Measurements from ENCODE around the gene CCDC92.

Gene CCDC92, protein sequence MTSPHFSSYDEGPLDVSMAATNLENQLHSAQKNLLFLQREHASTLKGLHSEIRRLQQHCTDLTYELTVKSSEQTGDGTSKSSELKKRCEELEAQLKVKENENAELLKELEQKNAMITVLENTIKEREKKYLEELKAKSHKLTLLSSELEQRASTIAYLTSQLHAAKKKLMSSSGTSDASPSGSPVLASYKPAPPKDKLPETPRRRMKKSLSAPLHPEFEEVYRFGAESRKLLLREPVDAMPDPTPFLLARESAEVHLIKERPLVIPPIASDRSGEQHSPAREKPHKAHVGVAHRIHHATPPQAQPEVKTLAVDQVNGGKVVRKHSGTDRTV

DNA sequence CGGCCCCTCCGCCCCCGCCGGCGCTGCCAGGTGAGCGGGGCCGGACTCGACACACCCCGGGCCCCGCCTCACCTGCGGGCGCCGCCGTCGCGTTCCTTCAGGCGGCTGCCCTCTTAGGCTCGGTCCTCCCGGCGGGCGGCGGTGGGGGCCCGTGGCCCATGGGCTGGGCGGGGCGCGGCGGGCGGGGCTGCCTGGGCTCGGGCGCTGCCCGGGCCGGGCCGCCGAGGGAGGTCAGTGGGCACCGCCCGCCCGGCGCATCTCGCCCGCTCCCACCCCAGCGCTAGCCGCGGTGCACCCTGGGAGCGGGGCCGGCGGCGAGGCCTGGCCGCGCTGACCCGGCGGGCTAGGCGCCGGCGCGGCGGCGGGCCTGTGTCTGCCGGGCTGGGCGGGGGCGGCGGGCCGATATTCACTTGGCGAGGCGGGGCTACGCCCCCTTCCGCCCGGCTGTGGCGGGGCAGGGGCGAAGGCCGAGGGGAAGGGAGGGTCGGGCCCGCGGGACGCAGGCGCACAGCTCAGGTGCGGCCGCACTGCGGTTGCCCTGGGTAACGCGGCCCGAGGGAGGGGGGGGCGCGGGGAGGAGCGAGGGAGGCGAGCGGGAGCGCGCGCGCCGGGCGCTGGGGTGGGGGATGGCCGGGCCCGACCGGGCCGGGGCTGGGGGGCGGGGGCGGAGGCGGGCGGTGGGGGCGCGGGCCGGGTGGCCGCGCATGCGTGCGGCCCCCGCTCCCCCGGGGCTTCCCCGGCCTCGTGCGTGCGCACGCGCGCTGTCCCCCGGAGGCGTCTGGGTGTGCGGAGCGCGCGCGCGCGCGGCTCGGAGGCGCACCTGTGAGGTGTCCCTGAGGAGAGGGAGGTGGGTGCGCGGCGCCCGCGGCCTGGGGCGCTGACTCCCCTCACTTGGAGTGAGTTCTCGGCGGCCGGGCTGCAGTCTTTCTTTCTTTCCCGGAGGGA lies at the start of gene CCDC92, which contains the start of gene ZNF664:
CCDC92 (minus strand) TSS at position 375 of the 945 bp plus-strand sequence. CDS start 28,526 bp downstream, outside the sequence.
ZNF664 (plus strand) TSS at position 759 of the 945 bp plus-strand sequence. CDS start 38,930 bp downstream, outside the sequence.
- H3K9ac ChIP-seq (ENCODE audit: insufficient read length): peak within 1 kb of the TSS; percentile 86
- no peaks in the 10 kb centered on the region for H3K9me3 ChIP-seq (ENCODE audit: low read depth, low read length)
- H3K4me3 ChIP-seq: peak within 1 kb of the TSS; percentile 91
- no peak for DNase-seq (ENCODE audit: low read depth, low spot score)
- peaks cover 32% of the 10 kb centered on the region for H3K36me3 ChIP-seq (ENCODE audit: insufficient read depth, low read length)
- TF ChIP-seq POLR2AphosphoS5 (IDR thresholded peaks at IDR 0.05; ENCODE audit: borderline replicate concordance, low read depth, low read length): peak; percentile 84
- TF ChIP-seq EZH2 (IDR thresholded peaks at IDR 0.05): no peak
- 0 out of 2 replicates have a peak within 1 kb of the TSS, but pooled peaks have one; percentile 14 for H3K27ac ChIP-seq

DNA sequence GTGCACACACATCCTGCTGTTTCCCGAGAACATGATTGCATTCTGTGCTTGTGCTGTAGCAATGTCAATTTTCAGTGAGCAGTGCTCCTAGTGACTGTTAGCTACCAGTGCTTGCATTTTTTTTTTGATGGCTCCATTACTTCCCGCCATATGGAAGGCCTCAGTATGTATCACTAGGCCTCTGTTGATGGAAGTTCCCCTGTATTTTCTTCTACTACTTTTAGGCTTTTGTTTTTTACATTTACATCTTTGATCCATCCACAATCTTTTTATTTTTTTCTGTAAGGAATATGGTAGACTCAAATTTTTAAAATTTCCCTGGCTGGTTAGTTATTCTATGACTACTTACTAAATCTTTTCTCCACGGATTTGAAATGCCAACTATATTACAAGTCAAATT lies 49.5 kb upstream of the CCDC92 start:
- Histone ChIP-seq H3K9ac (ENCODE audit: insufficient read length) (no peak overlapping the region), H3K36me3 (ENCODE audit: insufficient read depth, low read length) (no peaks in the 10 kb centered on the region), H3K27ac (no peak overlapping the region), H3K9me3 (ENCODE audit: low read depth, low read length) (no peaks in the 10 kb centered on the region; the same call in 1 of the 2 replicates), H3K4me3 (no peak overlapping the region)
- no peak for DNase-seq (ENCODE audit: low read depth, low spot score)
- TF ChIP-seq POLR2AphosphoS5 (IDR thresholded peaks at IDR 0.05; ENCODE audit: borderline replicate concordance, low read depth, low read length) (no peak), EZH2 (IDR thresholded peaks at IDR 0.05) (no peak), FOXP2 (optimal IDR thresholded peaks at IDR 0.05; ENCODE audit: control extremely low read depth, extremely low read length, insufficient read depth) (no peak)

DNA sequence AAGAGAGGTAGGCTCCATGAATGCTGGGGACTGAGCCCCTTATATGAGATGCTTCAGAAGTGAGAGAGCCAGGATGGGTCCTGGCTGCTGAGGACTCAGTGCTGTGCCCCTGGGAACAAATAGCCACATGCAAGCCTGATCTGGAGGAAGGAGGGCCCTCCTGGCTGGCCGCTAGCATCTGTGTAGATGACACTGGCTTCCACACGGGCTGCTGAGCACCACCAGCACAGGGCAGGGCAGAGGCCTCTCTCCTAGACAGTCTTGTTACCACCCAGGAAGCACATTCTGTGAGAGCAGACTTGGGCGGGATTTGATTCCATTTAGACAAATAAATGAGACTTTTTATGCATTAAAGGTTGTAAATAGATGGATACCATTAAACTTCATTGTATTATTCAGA lies 48.4 kb upstream of the CCDC92 start:
- H3K9ac ChIP-seq (ENCODE audit: insufficient read length): no peak overlapping the region
- no peak overlapping the region for H3K4me3 ChIP-seq
- DNase-seq (ENCODE audit: low read depth, low spot score): no peak
- TF ChIP-seq EZH2 (IDR thresholded peaks at IDR 0.05) (no peak), FOXP2 (optimal IDR thresholded peaks at IDR 0.05; ENCODE audit: control extremely low read depth, extremely low read length, insufficient read depth) (no peak), POLR2AphosphoS5 (IDR thresholded peaks at IDR 0.05; ENCODE audit: borderline replicate concordance, low read depth, low read length) (no peak)
- no peaks in the 10 kb centered on the region for H3K36me3 ChIP-seq (ENCODE audit: insufficient read depth, low read length)
- H3K27ac ChIP-seq: peak overlapping the region; percentile 83
- no peaks in the 10 kb centered on the region; the same call in 1 of the 2 replicates for H3K9me3 ChIP-seq (ENCODE audit: low read depth, low read length)

DNA sequence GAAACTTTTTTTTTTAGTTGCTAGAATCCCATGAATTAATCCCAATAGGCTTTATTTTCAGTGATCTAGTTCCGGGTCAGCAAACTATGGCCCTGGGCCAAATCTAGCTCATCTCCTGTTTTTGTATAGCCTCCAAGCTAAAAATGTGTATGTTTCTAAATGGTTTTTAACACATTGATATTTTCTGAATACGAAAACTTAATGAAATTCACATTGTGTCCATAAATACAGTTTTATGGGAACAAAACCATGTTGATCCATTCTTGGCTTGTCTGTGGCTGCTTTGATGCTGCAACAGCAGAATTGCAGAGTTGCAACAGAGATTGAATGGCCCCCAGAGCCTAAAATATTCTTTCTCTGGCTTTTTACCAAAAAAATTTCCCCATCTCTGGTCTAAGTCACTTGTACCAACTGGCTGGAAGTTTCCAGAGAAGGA lies 47.9 kb upstream of the CCDC92 start:
- Histone ChIP-seq H3K9me3 (ENCODE audit: low read depth, low read length) (no peaks in the 10 kb centered on the region; the same call in 1 of the 2 replicates), H3K27ac (peak overlapping the region; percentile 83), H3K4me3 (no peak overlapping the region), H3K36me3 (ENCODE audit: insufficient read depth, low read length) (no peaks in the 10 kb centered on the region), H3K9ac (ENCODE audit: insufficient read length) (no peak overlapping the region)
- no peak for DNase-seq (ENCODE audit: low read depth, low spot score)
- TF ChIP-seq EZH2 (IDR thresholded peaks at IDR 0.05) (no peak), FOXP2 (optimal IDR thresholded peaks at IDR 0.05; ENCODE audit: control extremely low read depth, extremely low read length, insufficient read depth) (no peak), POLR2AphosphoS5 (IDR thresholded peaks at IDR 0.05; ENCODE audit: borderline replicate concordance, low read depth, low read length) (no peak)

DNA sequence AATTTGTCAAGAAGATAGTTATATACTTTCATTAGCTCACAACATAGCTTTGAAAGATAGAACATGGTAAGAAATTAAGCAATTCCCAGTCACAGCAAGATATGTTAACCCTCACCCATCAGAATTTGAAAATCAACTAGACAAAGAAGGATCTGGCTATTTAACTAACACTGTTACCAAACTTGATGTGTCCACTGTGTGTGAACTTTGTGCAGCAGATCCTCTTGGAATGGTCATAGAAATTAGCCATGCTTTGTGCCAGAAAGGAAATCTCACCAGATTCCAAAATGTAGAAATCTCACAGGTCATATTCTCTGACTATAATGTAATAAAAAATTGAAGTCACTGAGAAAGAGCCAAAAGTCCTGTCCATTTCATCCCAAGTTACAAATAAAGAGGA lies 46.5 kb upstream of the CCDC92 start:
- Histone ChIP-seq H3K9ac (ENCODE audit: insufficient read length) (no peak overlapping the region), H3K9me3 (ENCODE audit: low read depth, low read length) (no peaks in the 10 kb centered on the region; the same call in 1 of the 2 replicates), H3K4me3 (no peak overlapping the region), H3K27ac (0 out of 2 replicates have a peak overlapping the region, but pooled peaks have one; percentile 6), H3K36me3 (ENCODE audit: insufficient read depth, low read length) (no peaks in the 10 kb centered on the region; the same call in 1 of the 2 replicates)
- DNase-seq (ENCODE audit: low read depth, low spot score): no peak
- TF ChIP-seq POLR2AphosphoS5 (IDR thresholded peaks at IDR 0.05; ENCODE audit: borderline replicate concordance, low read depth, low read length): no peak
- no peak for TF ChIP-seq EZH2 (IDR thresholded peaks at IDR 0.05)
- no peak for TF ChIP-seq FOXP2 (optimal IDR thresholded peaks at IDR 0.05; ENCODE audit: control extremely low read depth, extremely low read length, insufficient read depth)

DNA sequence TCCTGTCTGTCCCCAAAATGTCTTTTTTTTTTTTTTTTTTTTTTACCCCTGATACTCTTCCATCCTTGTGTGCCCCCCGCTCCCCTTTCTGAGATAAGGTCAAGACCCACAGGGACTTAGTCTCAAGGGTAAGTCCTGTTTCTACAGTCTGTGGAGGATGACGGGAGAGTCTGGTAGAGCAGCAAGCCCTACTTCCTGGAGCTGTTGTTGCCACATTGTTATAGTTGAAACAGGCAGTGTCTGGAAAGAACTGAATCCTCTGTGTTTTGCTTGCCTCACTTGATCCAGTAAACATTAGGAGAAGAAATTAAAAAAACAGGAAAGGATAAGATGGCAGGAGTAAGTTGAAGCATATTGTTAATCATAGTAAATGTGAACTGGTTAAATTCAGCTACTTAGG lies 45.9 kb upstream of the CCDC92 start:
- Histone ChIP-seq H3K9me3 (ENCODE audit: low read depth, low read length) (no peaks in the 10 kb centered on the region; the same call in 1 of the 2 replicates), H3K27ac (no peak overlapping the region), H3K36me3 (ENCODE audit: insufficient read depth, low read length) (peaks cover 3% of the 10 kb centered on the region), H3K4me3 (no peak overlapping the region), H3K9ac (ENCODE audit: insufficient read length) (no peak overlapping the region)
- TF ChIP-seq EZH2 (IDR thresholded peaks at IDR 0.05) (no peak), POLR2AphosphoS5 (IDR thresholded peaks at IDR 0.05; ENCODE audit: borderline replicate concordance, low read depth, low read length) (no peak), FOXP2 (optimal IDR thresholded peaks at IDR 0.05; ENCODE audit: control extremely low read depth, extremely low read length, insufficient read depth) (no peak)
- no peak for DNase-seq (ENCODE audit: low read depth, low spot score)

DNA sequence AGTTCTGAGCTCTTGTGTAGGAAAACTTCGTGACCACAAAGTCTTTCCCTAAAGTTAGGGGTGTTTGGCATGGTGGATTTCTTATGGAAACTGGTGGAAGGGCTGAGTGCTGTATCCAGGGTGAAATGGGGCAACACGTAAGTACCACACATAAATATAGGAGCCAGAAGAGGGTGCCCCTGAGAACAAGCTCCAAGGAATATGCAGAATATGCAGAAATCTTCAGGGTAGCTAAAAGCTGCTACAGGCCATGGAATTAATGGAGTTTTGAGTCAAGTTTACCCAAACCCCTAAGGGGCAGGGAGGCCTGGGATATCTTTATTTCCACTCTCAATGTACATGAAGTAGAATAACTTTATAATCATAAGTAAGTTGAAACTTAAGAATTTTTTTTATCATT lies 44.4 kb upstream of the CCDC92 start:
- no peak for DNase-seq (ENCODE audit: low read depth, low spot score)
- Histone ChIP-seq H3K27ac (0 out of 2 replicates have a peak overlapping the region, but pooled peaks have one; percentile 23), H3K4me3 (no peak overlapping the region), H3K9me3 (ENCODE audit: low read depth, low read length) (no peaks in the 10 kb centered on the region; the same call in 1 of the 2 replicates), H3K36me3 (ENCODE audit: insufficient read depth, low read length) (peaks cover 17% of the 10 kb centered on the region), H3K9ac (ENCODE audit: insufficient read length) (no peak overlapping the region)
- TF ChIP-seq EZH2 (IDR thresholded peaks at IDR 0.05): no peak
- no peak for TF ChIP-seq POLR2AphosphoS5 (IDR thresholded peaks at IDR 0.05; ENCODE audit: borderline replicate concordance, low read depth, low read length)
- TF ChIP-seq FOXP2 (optimal IDR thresholded peaks at IDR 0.05; ENCODE audit: control extremely low read depth, extremely low read length, insufficient read depth): no peak

All from SK-N-MC (cell line).